GM12872 (cell line): Measurements from ENCODE around the gene HAT1.

Experiments used
- TF ChIP-seq, protein P1 (sequence below): IDR thresholded peaks from 3 replicates; pipeline ENCODE4 v1.5.1; 2011; ENCODE audit warnings: low read depth, mild to moderate bottlenecking, low read length, moderate library complexity; ENCODE audit not compliant: insufficient read depth

The HAT1 gene

GRCh38 chr2:171985076-171985475, 62.8 kb downstream of the HAT1 start:
- TF ChIP-seq, protein P1, sequence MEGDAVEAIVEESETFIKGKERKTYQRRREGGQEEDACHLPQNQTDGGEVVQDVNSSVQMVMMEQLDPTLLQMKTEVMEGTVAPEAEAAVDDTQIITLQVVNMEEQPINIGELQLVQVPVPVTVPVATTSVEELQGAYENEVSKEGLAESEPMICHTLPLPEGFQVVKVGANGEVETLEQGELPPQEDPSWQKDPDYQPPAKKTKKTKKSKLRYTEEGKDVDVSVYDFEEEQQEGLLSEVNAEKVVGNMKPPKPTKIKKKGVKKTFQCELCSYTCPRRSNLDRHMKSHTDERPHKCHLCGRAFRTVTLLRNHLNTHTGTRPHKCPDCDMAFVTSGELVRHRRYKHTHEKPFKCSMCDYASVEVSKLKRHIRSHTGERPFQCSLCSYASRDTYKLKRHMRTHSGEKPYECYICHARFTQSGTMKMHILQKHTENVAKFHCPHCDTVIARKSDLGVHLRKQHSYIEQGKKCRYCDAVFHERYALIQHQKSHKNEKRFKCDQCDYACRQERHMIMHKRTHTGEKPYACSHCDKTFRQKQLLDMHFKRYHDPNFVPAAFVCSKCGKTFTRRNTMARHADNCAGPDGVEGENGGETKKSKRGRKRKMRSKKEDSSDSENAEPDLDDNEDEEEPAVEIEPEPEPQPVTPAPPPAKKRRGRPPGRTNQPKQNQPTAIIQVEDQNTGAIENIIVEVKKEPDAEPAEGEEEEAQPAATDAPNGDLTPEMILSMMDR: no peak

DNA sequence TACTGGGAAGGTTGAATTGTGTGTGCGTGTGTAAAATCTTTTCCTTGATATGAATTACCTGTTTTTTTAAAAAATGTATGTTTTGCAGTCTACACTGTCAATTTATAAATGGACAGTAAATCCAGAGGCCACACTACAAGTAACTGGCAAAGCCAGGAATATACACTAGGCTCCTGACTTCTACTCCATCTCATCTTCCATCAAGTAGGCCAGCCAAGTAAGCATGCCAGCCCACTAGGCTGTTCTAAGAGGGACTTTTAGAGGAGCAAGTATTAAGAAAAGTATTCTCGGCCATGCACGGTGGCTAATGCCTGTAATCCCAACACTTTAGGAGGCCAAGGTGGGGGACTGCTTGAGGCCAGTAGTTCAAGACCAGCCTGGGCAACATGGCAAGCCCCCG, 64.5 kb downstream of the HAT1 start:
- TF ChIP-seq, protein P1: no peak

- TF ChIP-seq, protein P1: no peak
Observed at GRCh38 chr2:171991027-171991426, 68.8 kb downstream of the HAT1 start.

GRCh38 chr2:171995586-171995985, 73.3 kb downstream of the HAT1 start:
- TF ChIP-seq, protein P1: no peak

DNA sequence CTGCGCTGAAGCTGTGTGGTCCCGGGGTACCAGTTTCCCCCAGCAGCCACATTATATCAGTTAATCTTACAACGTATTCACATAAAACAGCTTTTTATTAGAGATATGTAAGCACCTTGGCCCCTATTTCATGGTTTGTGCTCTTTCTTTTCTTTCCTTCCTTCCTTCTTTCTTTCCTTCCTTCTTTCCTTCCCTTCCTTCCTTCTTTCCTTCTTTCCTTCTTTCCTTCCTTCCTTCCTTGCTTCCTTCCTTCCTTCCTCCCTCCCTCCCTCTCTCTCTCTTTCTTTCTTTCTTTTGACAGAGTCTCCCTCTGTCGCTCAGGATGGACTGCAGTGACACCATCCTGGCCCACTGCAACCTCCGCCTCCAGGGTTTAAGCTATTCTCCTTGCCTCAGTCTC, 73.8 kb downstream of the HAT1 start:
- TF ChIP-seq, protein P1: no peak

GRCh38 chr2:171999161-171999560, 76.9 kb downstream of the HAT1 start:
- TF ChIP-seq, protein P1: no peak

- TF ChIP-seq, protein P1: no peak
Observed at GRCh38 chr2:171999604-172000469, 77.6 kb downstream of the HAT1 start, which contains the start of gene METAP1D. Gene METAP1D (plus strand): TSS chr2:171999953. CDS start chr2:171999970, 17 bp downstream.
